Heart left ventricle (tissue), 13 donors: ENCODE data around the gene TNFRSF8.

Experiments
- CTCF ChIP-seq, 12 donors: fragments of 200-600 bp; sonication (generic) in 4 of 12; IDR thresholded peaks; one replicate each; pipeline versions ENCODE4 v1.5.0 to v1.8.0; 2018 to 2022; ENCODE audit warnings: antibody characterized with exemption in 12 of 12, mild to moderate bottlenecking in 5 of 12
- POLR2A ChIP-seq, 2 donors: fragments of 450-650 bp; IDR thresholded peaks; one replicate each; pipeline ENCODE4 v1.6.1; 2017; ENCODE audit warnings: antibody characterized with exemption in 2 of 2, mild to moderate bottlenecking in 2 of 2, moderate library complexity in 2 of 2
- donor health status: ischemic (EF 13 %, LVEDD 7.1; RV severe dilation, severe dysfunction).
- donor health status: DM: no; HTN: yes; CAD: no.
- donor health status: DM: no; HTN: no; CAD: no.
- donor health status: ischemic (EF 25% LVEDD 6.9; RV normal size, moderate dysfunction).
- donor health status: ischemic (EF 25% LVEDD 5.7; RV mildly dilated, moderate dysfunction).
- donor health status: ischemic (EF 35%, LVEDD 5.7; RV mildly dilated, moderate dysfunction).
- donor health status: nonischemic (EF 11% LVEDD 7.7; RV severe dilation, severe dysfunction).
- donor health status: DM: yes; HTN: yes; CAD: no.
- donor health status: PGD.
- donor health status: ischemic (EF 29% LVEDD 5.4; RV normal size, mild dysfunction).
- donor health status: nonischemic (EF 23%, LVEDD 6.1; RV moderate dilation, normal function).

GRCh38 chr1:12114916-12115315, 51.8 kb downstream of the TNFRSF8 start:
- TF ChIP-seq CTCF (IDR thresholded peaks at IDR 0.05) (no peak), POLR2A (IDR thresholded peaks at IDR 0.05) (no peak)
